Neural progenitor cell (in vitro differentiated cells): Measurements from ENCODE around the gene C6orf62.

Experiments used
- EZH2 ChIP-seq: fragments of 200-600 bp; sonication (generic); IDR thresholded peaks from 2 replicates; pipeline ENCODE4 v1.6.1; 2017; ENCODE audit warnings: antibody characterized with exemption, mild to moderate bottlenecking, moderate library complexity
- EZH2phosphoT487 ChIP-seq: fragments of 200-600 bp; sonication (generic); IDR thresholded peaks from 2 replicates; pipeline ENCODE4 v1.6.1; 2017; ENCODE audit warnings: antibody characterized with exemption
- TF ChIP-seq, protein P1 (sequence below): fragments of 200-600 bp; sonication (generic); IDR thresholded peaks from 2 replicates; pipeline ENCODE4 v1.5.1; 2017; ENCODE audit warnings: antibody characterized with exemption, mild to moderate bottlenecking

DNA sequence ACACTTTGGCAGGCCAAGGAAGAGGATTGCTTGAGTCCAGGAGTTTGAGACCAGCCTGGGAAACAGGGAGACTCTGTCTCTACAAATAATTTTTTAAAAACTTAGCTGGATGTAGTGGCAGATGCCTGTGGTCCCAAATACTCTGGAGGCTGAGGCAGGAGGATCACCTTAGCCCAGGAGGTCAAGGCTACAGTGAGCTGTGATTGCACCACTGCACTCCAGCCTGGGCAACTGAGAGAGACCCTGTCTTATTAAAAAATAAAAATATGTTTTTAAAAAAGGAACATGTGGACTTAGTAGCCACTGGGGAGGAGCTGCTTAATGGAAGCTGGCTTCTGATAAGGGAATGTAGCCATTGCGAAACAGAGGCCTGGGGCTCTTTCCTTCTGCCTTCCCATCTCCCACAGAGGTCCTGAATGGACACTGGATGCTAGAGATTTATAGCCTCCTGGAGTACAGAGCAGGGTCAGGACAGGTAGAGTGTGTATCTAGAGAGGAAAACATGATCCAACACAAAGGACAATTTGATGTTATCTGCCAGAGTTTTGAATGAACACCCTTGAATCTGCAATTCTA is 34.1 kb upstream of the C6orf62 start:
- TF ChIP-seq, protein P1, sequence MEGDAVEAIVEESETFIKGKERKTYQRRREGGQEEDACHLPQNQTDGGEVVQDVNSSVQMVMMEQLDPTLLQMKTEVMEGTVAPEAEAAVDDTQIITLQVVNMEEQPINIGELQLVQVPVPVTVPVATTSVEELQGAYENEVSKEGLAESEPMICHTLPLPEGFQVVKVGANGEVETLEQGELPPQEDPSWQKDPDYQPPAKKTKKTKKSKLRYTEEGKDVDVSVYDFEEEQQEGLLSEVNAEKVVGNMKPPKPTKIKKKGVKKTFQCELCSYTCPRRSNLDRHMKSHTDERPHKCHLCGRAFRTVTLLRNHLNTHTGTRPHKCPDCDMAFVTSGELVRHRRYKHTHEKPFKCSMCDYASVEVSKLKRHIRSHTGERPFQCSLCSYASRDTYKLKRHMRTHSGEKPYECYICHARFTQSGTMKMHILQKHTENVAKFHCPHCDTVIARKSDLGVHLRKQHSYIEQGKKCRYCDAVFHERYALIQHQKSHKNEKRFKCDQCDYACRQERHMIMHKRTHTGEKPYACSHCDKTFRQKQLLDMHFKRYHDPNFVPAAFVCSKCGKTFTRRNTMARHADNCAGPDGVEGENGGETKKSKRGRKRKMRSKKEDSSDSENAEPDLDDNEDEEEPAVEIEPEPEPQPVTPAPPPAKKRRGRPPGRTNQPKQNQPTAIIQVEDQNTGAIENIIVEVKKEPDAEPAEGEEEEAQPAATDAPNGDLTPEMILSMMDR: no peak
- TF ChIP-seq EZH2 (no peak), EZH2phosphoT487 (no peak)
